Fibroblast of lung (primary cell): ENCODE data around the gene TRIM23. TPM values are rescaled to one million over a fixed set of nuclear protein-coding genes. Genes with fewer than 3 reads are reported as not detected.

Experiments
- DNase-seq, 2 donors: peaks; one replicate each; pipeline versions ENCODE4 v3.0.0 to v3.0.0-alpha.2; 2010; ENCODE audit warnings: low read depth in 2 of 2
- H2AFZ ChIP-seq: 2 replicates; pipeline ENCODE4 v1.5.1; 2012; ENCODE audit warnings: low read length, control low read depth, inconsistent platforms
- H3K27ac ChIP-seq: 2 replicates; pipeline ENCODE4 v1.5.1; 2011; ENCODE audit warnings: low read length, control low read depth; ENCODE audit not compliant: insufficient read depth
- H3K27me3 ChIP-seq: 2 replicates; pipeline ENCODE4 v1.5.1; 2011; ENCODE audit warnings: mild to moderate bottlenecking, low read length; ENCODE audit not compliant: control insufficient read depth, insufficient read depth
- H3K36me3 ChIP-seq: 2 replicates; pipeline ENCODE4 v1.5.1; 2011; ENCODE audit warnings: low read length; ENCODE audit not compliant: control insufficient read depth, insufficient read depth
- H3K4me1 ChIP-seq: 2 replicates; pipeline ENCODE4 v1.5.1; 2011; ENCODE audit warnings: low read length; ENCODE audit not compliant: control insufficient read depth, insufficient read depth; ENCODE audit errors: extremely low read depth
- H3K4me2 ChIP-seq: 2 replicates; pipeline ENCODE4 v1.5.1; 2011; ENCODE audit warnings: low read length, control low read depth; ENCODE audit not compliant: insufficient read depth; ENCODE audit errors: extremely low read depth
- H3K4me3 ChIP-seq, 4 experiments: fragments of 200-600 bp in 1 of 4; sonication (generic) in 1 of 4; replicated peaks in 1 of 4; 2 replicates each; pipeline ENCODE4 v1.5.1; 2011 to 2016; ENCODE audit warnings: low read length in 4 of 4, low read depth in 3 of 4, mild to moderate bottlenecking in 3 of 4, control low read depth in 2 of 4, inconsistent platforms in 1 of 4, mixed read lengths in 1 of 4; ENCODE audit not compliant: insufficient read depth in 1 of 4; ENCODE audit errors: control extremely low read depth in 1 of 4
- H3K79me2 ChIP-seq: 2 replicates; pipeline ENCODE4 v1.5.1; 2012; ENCODE audit warnings: mild to moderate bottlenecking, low read length, inconsistent platforms; ENCODE audit not compliant: control insufficient read depth, insufficient read depth
- H3K9ac ChIP-seq: 2 replicates; pipeline ENCODE4 v1.5.1; 2011; ENCODE audit warnings: mild to moderate bottlenecking, low read length, control low read depth; ENCODE audit not compliant: insufficient read depth
- H3K9me3 ChIP-seq: 2 replicates; pipeline ENCODE4 v1.5.1; 2012; ENCODE audit warnings: low read depth, low read length; ENCODE audit not compliant: control insufficient read depth, insufficient read depth
- H4K20me1 ChIP-seq: 2 replicates; pipeline ENCODE4 v1.5.1; 2011; ENCODE audit warnings: low read length; ENCODE audit not compliant: control insufficient read depth, insufficient read depth; ENCODE audit errors: extremely low read depth
- EZH2 ChIP-seq: IDR thresholded peaks from 2 replicates; pipeline ENCODE4 v1.5.1; 2012; ENCODE audit warnings: low read length, control low read depth, mild to moderate bottlenecking; ENCODE audit errors: missing control alignments
- polyA plus RNA-seq, 2 donors: library from polyadenylated mRNA; depleted of rRNA in 1 of 2; stranded (reverse) in 1 of 2; unstranded in 1 of 2; fragments of >200 nt; gene quantifications; 2 replicates each; pipeline ENCODE4 v1.2.1, GENCODE V29; 2011 to 2012; ENCODE audit warnings: missing spikeins in 1 of 2
- total RNA-seq: library from RNA; depleted of rRNA; stranded (reverse); fragments of >200 nt; gene quantifications from 2 replicates; pipeline ENCODE4 v1.2.1, GENCODE V29; 2014
- TF ChIP-seq, protein P1 (sequence below), 2 donors: IDR thresholded peaks in 1 of 2; conservative IDR thresholded peaks in 1 of 2; 1 replicate in 1 of 2; 2 replicates in 1 of 2; pipeline ENCODE4 v1.5.1; 2011 to 2012; ENCODE audit warnings: low read length in 2 of 2, control low read depth in 1 of 2, inconsistent platforms in 1 of 2, low read depth in 1 of 2, mild to moderate bottlenecking in 1 of 2

Gene TRIM23
- total and polyA plus RNA-seq, 2 donors (not counting 1 experiment from before 2014, with no cell fraction given), result 14.1 to 48.6 TPM

DNA sequence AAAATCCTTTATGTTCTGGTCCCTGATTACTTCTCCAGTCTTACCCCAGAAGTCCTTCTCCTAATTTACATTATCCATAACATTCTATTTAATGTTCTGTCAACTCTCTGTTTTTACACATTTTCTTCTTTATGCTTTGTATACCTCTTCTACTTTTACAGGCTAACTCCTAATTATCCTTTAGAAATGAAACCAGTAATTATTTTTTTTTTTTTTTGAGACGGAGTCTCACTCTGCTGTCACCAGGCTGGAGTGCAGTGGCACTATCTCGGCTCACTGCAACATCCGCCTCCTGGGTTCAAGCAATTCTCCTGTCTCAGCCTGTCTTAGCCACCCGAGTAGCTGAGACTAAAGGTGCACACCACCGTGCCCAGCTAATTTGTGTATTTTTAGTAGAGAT, 70.2 kb downstream of the TRIM23 start:
- H3K9me3 ChIP-seq, result no peaks in the 10 kb centered on the region
- no peak for DNase-seq
- TF ChIP-seq, protein P1, sequence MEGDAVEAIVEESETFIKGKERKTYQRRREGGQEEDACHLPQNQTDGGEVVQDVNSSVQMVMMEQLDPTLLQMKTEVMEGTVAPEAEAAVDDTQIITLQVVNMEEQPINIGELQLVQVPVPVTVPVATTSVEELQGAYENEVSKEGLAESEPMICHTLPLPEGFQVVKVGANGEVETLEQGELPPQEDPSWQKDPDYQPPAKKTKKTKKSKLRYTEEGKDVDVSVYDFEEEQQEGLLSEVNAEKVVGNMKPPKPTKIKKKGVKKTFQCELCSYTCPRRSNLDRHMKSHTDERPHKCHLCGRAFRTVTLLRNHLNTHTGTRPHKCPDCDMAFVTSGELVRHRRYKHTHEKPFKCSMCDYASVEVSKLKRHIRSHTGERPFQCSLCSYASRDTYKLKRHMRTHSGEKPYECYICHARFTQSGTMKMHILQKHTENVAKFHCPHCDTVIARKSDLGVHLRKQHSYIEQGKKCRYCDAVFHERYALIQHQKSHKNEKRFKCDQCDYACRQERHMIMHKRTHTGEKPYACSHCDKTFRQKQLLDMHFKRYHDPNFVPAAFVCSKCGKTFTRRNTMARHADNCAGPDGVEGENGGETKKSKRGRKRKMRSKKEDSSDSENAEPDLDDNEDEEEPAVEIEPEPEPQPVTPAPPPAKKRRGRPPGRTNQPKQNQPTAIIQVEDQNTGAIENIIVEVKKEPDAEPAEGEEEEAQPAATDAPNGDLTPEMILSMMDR (conservative IDR thresholded peaks at IDR 0.05 in 1 of 2, IDR thresholded peaks at IDR 0.05 in 1 of 2; ENCODE audit: low read depth in 1 of 2, low read length in 2 of 2), result no peak
- TF ChIP-seq EZH2, result no peak
- no peak overlapping the region for H3K27ac ChIP-seq
- H3K9ac ChIP-seq, result no peak overlapping the region
- H3K4me3 ChIP-seq, result no peak overlapping the region
- H4K20me1 ChIP-seq, result no peaks in the 10 kb centered on the region
- peaks cover 4% of the 10 kb centered on the region for H3K79me2 ChIP-seq
- H3K4me1 ChIP-seq, result no peaks in the 10 kb centered on the region
- no peak overlapping the region for H3K4me2 ChIP-seq
- no peaks in the 10 kb centered on the region for H3K36me3 ChIP-seq
- no peak overlapping the region for H2AFZ ChIP-seq
- H3K27me3 ChIP-seq, result no peaks in the 10 kb centered on the region

DNA sequence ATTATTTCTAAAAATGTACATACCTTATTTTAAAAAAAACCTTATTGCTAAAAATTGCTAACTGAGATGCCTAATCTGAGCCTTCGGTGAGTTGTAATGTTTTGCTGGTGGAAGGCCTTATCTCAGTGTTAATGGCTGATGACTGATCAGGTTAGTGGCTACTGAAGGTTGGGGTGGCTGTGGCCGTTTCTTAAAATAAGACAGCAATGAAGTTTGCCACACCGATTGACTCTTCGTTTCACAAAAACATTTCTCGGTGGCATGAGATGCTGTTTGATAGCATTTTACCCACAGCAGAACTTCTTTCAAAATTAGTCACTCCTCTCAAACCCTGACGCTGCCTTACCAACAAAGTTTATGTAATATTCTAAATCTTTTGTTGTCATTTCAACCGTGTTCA, 75.9 kb downstream of the TRIM23 start:
- Histone ChIP-seq H3K36me3 (no peaks in the 10 kb centered on the region), H3K27me3 (no peaks in the 10 kb centered on the region), H2AFZ (no peak overlapping the region), H3K27ac (no peak overlapping the region), H4K20me1 (no peaks in the 10 kb centered on the region), H3K9me3 (no peaks in the 10 kb centered on the region), H3K4me3 (no peak overlapping the region), H3K79me2 (no peaks in the 10 kb centered on the region), H3K4me1 (no peaks in the 10 kb centered on the region), H3K4me2 (no peak overlapping the region), H3K9ac (no peak overlapping the region)
- DNase-seq, result no peak
- TF ChIP-seq, protein P1 (conservative IDR thresholded peaks at IDR 0.05 in 1 of 2, IDR thresholded peaks at IDR 0.05 in 1 of 2; ENCODE audit: low read depth in 1 of 2, low read length in 2 of 2), result no peak
- TF ChIP-seq EZH2, result no peak

DNA sequence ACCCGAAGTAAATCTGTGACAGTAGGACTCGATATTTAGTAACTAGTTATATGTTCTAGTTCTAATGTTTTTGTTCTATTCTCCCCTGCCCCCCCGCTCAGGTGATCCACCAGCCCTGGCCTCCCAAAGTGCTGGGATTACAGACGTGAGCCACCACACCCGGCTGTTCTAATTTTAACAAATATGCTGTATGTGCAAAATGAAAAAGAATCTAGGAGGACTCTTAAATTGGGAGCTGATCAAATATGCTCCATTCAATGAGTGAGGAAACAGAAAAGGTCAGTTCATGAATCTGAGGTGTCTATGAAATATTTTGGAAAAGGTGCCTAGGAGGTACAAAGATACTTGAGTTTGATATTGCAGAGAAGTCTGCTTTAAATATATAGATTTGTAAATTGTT, 78.0 kb downstream of the TRIM23 start:
- H3K4me1 ChIP-seq, result no peaks in the 10 kb centered on the region
- H4K20me1 ChIP-seq, result no peaks in the 10 kb centered on the region
- H3K4me2 ChIP-seq, result no peak overlapping the region
- H2AFZ ChIP-seq, result no peak overlapping the region
- H3K79me2 ChIP-seq, result no peaks in the 10 kb centered on the region
- no peak overlapping the region for H3K27ac ChIP-seq
- no peak for DNase-seq
- TF ChIP-seq, protein P1 (conservative IDR thresholded peaks at IDR 0.05 in 1 of 2, IDR thresholded peaks at IDR 0.05 in 1 of 2; ENCODE audit: low read depth in 1 of 2, low read length in 2 of 2), result no peak
- no peak for TF ChIP-seq EZH2
- no peak overlapping the region for H3K9ac ChIP-seq
- H3K4me3 ChIP-seq, result no peak overlapping the region
- H3K27me3 ChIP-seq, result no peaks in the 10 kb centered on the region
- no peaks in the 10 kb centered on the region for H3K9me3 ChIP-seq
- H3K36me3 ChIP-seq, result no peaks in the 10 kb centered on the region
